ENCODE data around the gene TRIM38. TPM values are rescaled to one million over a fixed set of nuclear protein-coding genes. Genes with fewer than 3 reads are reported as not detected.

Gene TRIM38
- total RNA-seq, 1 donor from 2014 or later, result 15.8 TPM

- H3K4me3 Mint-ChIP-seq, result peak overlapping the region; percentile 95
- TF ChIP-seq CTCF (IDR thresholded peaks at IDR 0.05; ENCODE audit: unreplicated experiment), result no peak
- H3K4me1 Mint-ChIP-seq, result peaks cover 18% of the 10 kb centered on the region
- peaks cover 15% of the 10 kb centered on the region for H3K9me3 Mint-ChIP-seq
- DNase-seq (ENCODE audit: low spot score in 2 of 2, unreplicated experiment in 2 of 2), result peak in 1 of 2 experiments; percentile 70
- H3K36me3 Mint-ChIP-seq, result no peaks in the 10 kb centered on the region
- no peaks in the 10 kb centered on the region for H3K27me3 Mint-ChIP-seq (ENCODE audit: low read depth)
- H3K27ac Mint-ChIP-seq, result peak overlapping the region; percentile 100
Observed at GRCh38 chr6:26020329-26021000, 57.9 kb downstream of the TRIM38 start.

DNA sequence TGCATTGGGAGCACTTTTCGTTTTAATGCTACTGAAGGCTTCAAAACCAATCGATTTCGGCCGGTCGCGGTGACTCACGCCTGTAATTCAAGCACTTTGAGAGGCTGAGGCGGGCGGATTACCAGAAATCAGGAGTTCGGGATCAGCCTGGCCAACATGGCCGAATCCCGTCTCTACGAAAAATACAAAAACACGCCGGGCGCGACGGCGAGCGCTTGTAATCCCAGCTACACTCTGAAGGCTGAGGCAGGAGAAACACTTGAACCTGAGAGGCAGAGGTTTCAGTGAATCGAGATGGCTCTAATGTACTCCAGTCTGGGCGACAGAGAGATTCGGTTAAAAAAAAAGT, 58.4 kb downstream of the TRIM38 start:
- H3K9me3 Mint-ChIP-seq, result peaks cover 15% of the 10 kb centered on the region
- H3K4me1 Mint-ChIP-seq, result peaks cover 23% of the 10 kb centered on the region
- no peak for TF ChIP-seq CTCF (IDR thresholded peaks at IDR 0.05; ENCODE audit: unreplicated experiment)
- no peaks in the 10 kb centered on the region for H3K27me3 Mint-ChIP-seq (ENCODE audit: low read depth)
- H3K4me3 Mint-ChIP-seq, result peak overlapping the region; percentile 95
- peak overlapping the region; percentile 100 for H3K27ac Mint-ChIP-seq
- H3K36me3 Mint-ChIP-seq, result no peaks in the 10 kb centered on the region
- DNase-seq (ENCODE audit: low spot score in 2 of 2, unreplicated experiment in 2 of 2), result peak in 1 of 2 experiments; percentile 71

DNA sequence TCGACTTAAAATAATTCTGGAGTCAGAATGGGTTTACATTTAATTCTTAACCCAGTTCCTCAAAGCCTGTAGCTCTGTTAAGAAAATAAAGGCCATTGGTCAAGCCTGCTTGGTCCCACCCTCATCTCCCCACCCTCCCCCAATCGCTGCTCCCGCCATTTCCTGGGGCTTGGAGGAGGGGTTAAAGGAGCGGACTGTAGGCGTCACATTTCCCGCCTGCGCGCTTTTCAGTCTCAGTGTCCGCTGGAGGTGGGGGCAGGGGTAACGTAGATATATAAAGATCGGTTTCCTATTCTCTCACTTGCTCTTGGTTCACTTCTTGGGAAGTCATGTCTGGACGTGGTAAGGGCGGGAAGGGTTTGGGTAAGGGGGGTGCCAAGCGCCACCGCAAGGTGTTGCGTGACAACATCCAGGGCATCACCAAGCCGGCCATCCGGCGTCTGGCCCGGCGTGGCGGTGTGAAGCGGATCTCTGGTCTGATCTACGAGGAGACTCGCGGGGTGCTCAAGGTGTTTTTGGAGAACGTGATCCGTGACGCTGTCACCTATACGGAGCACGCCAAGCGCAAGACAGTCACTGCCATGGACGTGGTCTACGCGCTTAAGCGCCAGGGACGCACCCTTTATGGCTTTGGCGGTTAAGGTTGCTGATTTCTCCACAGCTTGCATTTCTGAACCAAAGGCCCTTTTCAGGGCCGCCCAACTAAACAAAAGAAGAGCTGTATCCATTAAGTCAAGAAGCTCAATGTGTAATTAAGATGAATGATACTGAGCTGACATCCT, 58.9 kb downstream of the TRIM38 start:
- Mint-ChIP-seq H3K9me3 (peaks cover 15% of the 10 kb centered on the region), H3K27ac (peak overlapping the region; percentile 100), H3K27me3 (ENCODE audit: low read depth) (no peaks in the 10 kb centered on the region), H3K36me3 (no peaks in the 10 kb centered on the region), H3K4me1 (peaks cover 26% of the 10 kb centered on the region), H3K4me3 (peak overlapping the region; percentile 95)
- TF ChIP-seq CTCF (IDR thresholded peaks at IDR 0.05; ENCODE audit: unreplicated experiment), result no peak
- peak; percentile 74 to 78 for DNase-seq (ENCODE audit: low spot score in 2 of 2, unreplicated experiment in 2 of 2)

GRCh38 chr6:26022132-26022472, 59.5 kb downstream of the TRIM38 start:
- DNase-seq (ENCODE audit: low spot score in 2 of 2, unreplicated experiment in 2 of 2), result no peak
- Mint-ChIP-seq H3K36me3 (no peaks in the 10 kb centered on the region), H3K27ac (peak overlapping the region; percentile 100), H3K4me1 (peaks cover 26% of the 10 kb centered on the region), H3K27me3 (ENCODE audit: low read depth) (no peaks in the 10 kb centered on the region), H3K9me3 (peaks cover 15% of the 10 kb centered on the region), H3K4me3 (peak overlapping the region; percentile 95)
- TF ChIP-seq CTCF (IDR thresholded peaks at IDR 0.05; ENCODE audit: unreplicated experiment), result no peak

GRCh38 chr6:26022737-26023136, 60.1 kb downstream of the TRIM38 start:
- Mint-ChIP-seq H3K27ac (peak overlapping the region; percentile 100), H3K27me3 (ENCODE audit: low read depth) (no peaks in the 10 kb centered on the region), H3K36me3 (no peaks in the 10 kb centered on the region), H3K4me1 (peaks cover 33% of the 10 kb centered on the region), H3K9me3 (peaks cover 15% of the 10 kb centered on the region), H3K4me3 (peak overlapping the region; percentile 95)
- no peak for DNase-seq (ENCODE audit: low spot score in 2 of 2, unreplicated experiment in 2 of 2)
- TF ChIP-seq CTCF (IDR thresholded peaks at IDR 0.05; ENCODE audit: unreplicated experiment), result no peak
